GM12801 (cell line): ENCODE data around the gene NR1H2.

Source experiments
- CTCF ChIP-seq: IDR thresholded peaks from one replicate; pipeline ENCODE4 v1.5.1; 2011; ENCODE audit warnings: control low read depth; ENCODE audit not compliant: insufficient read length; ENCODE audit errors: extremely low read depth

The NR1H2 gene

GRCh38 chr19:50423279-50424113 lies 47.2 kb downstream of the NR1H2 start:
- no peak for TF ChIP-seq CTCF

- no peak for TF ChIP-seq CTCF
These were observed 49.3 kb downstream of the NR1H2 start for GRCh38 chr19:50425581-50425980.

- TF ChIP-seq CTCF = no peak
These were observed 51.2 kb downstream of the NR1H2 start for GRCh38 chr19:50427318-50427925.

- TF ChIP-seq CTCF = no peak
These were observed 51.8 kb downstream of the NR1H2 start for GRCh38 chr19:50427997-50428425.

GRCh38 chr19:50428772-50429463 lies 52.7 kb downstream of the NR1H2 start:
- TF ChIP-seq CTCF = no peak

- no peak for TF ChIP-seq CTCF
These were observed 54.7 kb downstream of the NR1H2 start for GRCh38 chr19:50430888-50431342.

GRCh38 chr19:50431343-50432220 lies 55.3 kb downstream of the NR1H2 start:
- TF ChIP-seq CTCF = no peak
